ENCODE data around the gene NRAP. TPM values are rescaled to one million over a fixed set of nuclear protein-coding genes. Genes with fewer than 3 reads are reported as not detected.

NRAP gene
- total and polyA plus RNA-seq, 2 of the 8 experiments (the other 6 are each of a cell fraction or from before 2014, with no cell fraction given) = not detected

DNA sequence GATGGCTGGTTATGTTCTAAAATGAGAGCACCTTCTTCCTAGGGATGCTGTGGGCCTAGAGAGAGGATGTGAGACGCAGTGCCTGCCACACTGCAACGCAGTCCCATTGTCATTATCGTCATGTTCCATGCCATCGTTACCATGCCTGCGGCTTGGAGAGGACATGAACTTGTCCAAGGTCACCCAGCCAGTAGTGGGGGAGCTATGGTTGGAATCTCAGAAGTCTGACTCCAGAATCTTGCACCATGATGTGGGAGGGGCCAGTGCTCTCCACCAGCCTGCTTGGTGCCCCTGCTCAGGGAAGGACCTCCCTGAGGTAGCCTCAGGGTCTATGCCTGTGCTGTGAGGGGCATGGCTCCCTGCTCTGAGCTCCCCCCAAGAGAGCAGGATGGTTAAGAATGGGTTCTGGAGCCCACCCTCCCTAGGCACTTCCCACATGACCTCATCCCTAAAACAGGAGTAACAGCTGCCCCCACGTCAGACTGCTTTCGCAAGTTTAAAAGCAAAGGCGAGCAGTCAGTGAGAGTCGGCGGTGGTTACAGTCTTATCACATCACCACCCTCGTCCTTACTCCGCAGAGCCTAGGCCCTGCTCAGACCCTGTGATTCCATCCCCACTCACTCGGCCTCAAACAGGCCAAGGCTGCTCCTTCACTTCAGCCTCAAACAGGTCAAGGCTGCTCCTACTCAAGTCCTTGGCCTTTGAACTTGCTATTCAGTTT is 60.6 kb downstream of the NRAP start:
- H3K23me2 ChIP-seq (ENCODE audit: low read depth, low read length) = no peaks in the 10 kb centered on the region
- H3K4ac ChIP-seq (replicated peaks; ENCODE audit: insufficient read length, low read depth, low read length) = no peak overlapping the region
- FAIRE-seq = no peak
- no peak overlapping the region for H4K8ac ChIP-seq (ENCODE audit: extremely low read depth, insufficient read depth, low read length)
- H2BK120ac ChIP-seq (replicated peaks; ENCODE audit: low read depth, low read length) = no peak overlapping the region
- no peak overlapping the region for H2AK5ac ChIP-seq (ENCODE audit: low read depth, low read length)
- TF ChIP-seq SUZ12 (IDR thresholded peaks at IDR 0.05; ENCODE audit: low read length) (no peak), CTBP2 (IDR thresholded peaks at IDR 0.05; ENCODE audit: borderline replicate concordance, insufficient read depth, insufficient read length, low read length) (no peak), POLR2AphosphoS5 (IDR thresholded peaks at IDR 0.05; ENCODE audit: low read depth, low read length) (no peak), YY1 (IDR thresholded peaks at IDR 0.05; ENCODE audit: low read depth, low read length) (no peak), BRCA1 (IDR thresholded peaks at IDR 0.05; ENCODE audit: low read depth, low read length) (no peak), GTF2F1 (IDR thresholded peaks at IDR 0.05; ENCODE audit: borderline replicate concordance, low read depth, low read length) (no peak), JUND (IDR thresholded peaks at IDR 0.05; ENCODE audit: low read length) (no peak), BCL11A (IDR thresholded peaks at IDR 0.05; ENCODE audit: low read depth in 2 of 2, low read length in 2 of 2) (no peak), EGR1 (IDR thresholded peaks at IDR 0.05; ENCODE audit: borderline replicate concordance, low read depth, low read length) (no peak), SRF (IDR thresholded peaks at IDR 0.05; ENCODE audit: low read depth, low read length) (no peak), RBBP5 (IDR thresholded peaks at IDR 0.05; ENCODE audit: borderline replicate concordance, low read depth, low read length) (no peak), CBX5 (IDR thresholded peaks at IDR 0.05; ENCODE audit: low read depth, low read length) (no peak), PHF8 (conservative IDR thresholded peaks at IDR 0.05; ENCODE audit: low read depth, low read length) (no peak)
- H3K27me3 ChIP-seq (replicated peaks in 1 of 4; ENCODE audit: control insufficient read depth in 3 of 4, extremely low read depth in 1 of 4, insufficient read depth in 3 of 4, low read length in 3 of 4) = no peaks in the 10 kb centered on the region; a peak in 1 of 7 replicates
- H3K36me3 ChIP-seq (ENCODE audit: control insufficient read depth in 2 of 4, insufficient read depth in 4 of 4, low read length in 3 of 4) = no peaks in the 10 kb centered on the region
- no peak overlapping the region for H2BK20ac ChIP-seq (ENCODE audit: low read length)
- H3K9ac ChIP-seq (replicated peaks in 1 of 4; ENCODE audit: extremely low read depth in 1 of 4, low read depth in 3 of 4, low read length in 3 of 4) = no peak overlapping the region
- H4K91ac ChIP-seq (replicated peaks; ENCODE audit: insufficient read length, low read length) = no peak overlapping the region
- no peak overlapping the region for H3K4me2 ChIP-seq (ENCODE audit: insufficient read depth in 1 of 2, low read depth in 2 of 2, low read length in 2 of 2)
- no peak overlapping the region for H4K5ac ChIP-seq (ENCODE audit: insufficient read length, low read depth, low read length)
- no peaks in the 10 kb centered on the region for H4K20me1 ChIP-seq (replicated peaks in 1 of 2; ENCODE audit: control insufficient read depth in 1 of 2, insufficient read depth in 2 of 2, low read length in 2 of 2)
- DNase-seq (ENCODE audit: low read depth in 1 of 2, low spot score in 2 of 2) = no peak
- no peak overlapping the region for H3K14ac ChIP-seq (ENCODE audit: insufficient read length)
- no peak overlapping the region for H2AFZ ChIP-seq (ENCODE audit: low read length)
- ChIA-PET CTCF (ENCODE audit: partially characterized antibody) (interaction anchor here (0.9 to 1.2 kb wide), 3 partner anchors 8 to 19 kb away, joined by 3 to 4 read pairs (median 3); no protein-coding TSS in a partner anchor), POLR2A (ENCODE audit: partially characterized antibody) (no interaction called here)
- no peak overlapping the region for H3K18ac ChIP-seq (ENCODE audit: extremely low read depth, low read length)
- no peaks in the 10 kb centered on the region for H3K79me2 ChIP-seq (ENCODE audit: control insufficient read depth in 1 of 2, insufficient read depth in 2 of 2, low read length in 2 of 2)
- no peak overlapping the region for H3K56ac ChIP-seq (replicated peaks; ENCODE audit: insufficient read length, low read depth, low read length)
- WGBS, 2 experiments (ENCODE audit: extremely low coverage in 1 of 2, insufficient coverage in 1 of 2, insufficient read length in 1 of 2, insufficient replicate concordance in 2 of 2, low coverage in 1 of 2, low lambda C conversion rate in 2 of 2, missing lambda C conversion rate in 1 of 2) = 84% methylated on average over 13 of the region's 13 CpGs; no CpG with 5 or more reads in 1 of the 2 experiments
- no peak overlapping the region for H3K4me3 ChIP-seq (ENCODE audit: extremely low read depth in 1 of 4, insufficient read depth in 2 of 4, low read depth in 3 of 4, low read length in 4 of 4)
- H2BK5ac ChIP-seq (ENCODE audit: low read depth, low read length) = no peak overlapping the region
- no peak overlapping the region for H3K23ac ChIP-seq (ENCODE audit: insufficient read length)
- no peak overlapping the region for H3K27ac ChIP-seq (ENCODE audit: low read depth, low read length)
- no peak overlapping the region for H2BK12ac ChIP-seq (ENCODE audit: low read depth, low read length)
- H3K4me1 ChIP-seq (replicated peaks in 1 of 4; ENCODE audit: control insufficient read depth in 3 of 4, insufficient read depth in 4 of 4, low read length in 3 of 4) = no peaks in the 10 kb centered on the region
- H3K79me1 ChIP-seq (ENCODE audit: low read depth, low read length) = no peaks in the 10 kb centered on the region
- H2BK15ac ChIP-seq (ENCODE audit: low read length) = no peak overlapping the region
- no peaks in the 10 kb centered on the region; a peak in 1 of 4 replicates for H3K9me3 ChIP-seq (ENCODE audit: insufficient read depth in 2 of 2, low read depth in 1 of 2, low read length in 1 of 2)
